HG02759 (cell line): ENCODE data around the gene BBLN.
"Not testable (repeated sequence)": the region's sequence is repeated elsewhere in the genome, so short reads cannot be mapped to it uniquely, and the experiment has no call there.

Experiments
- ATAC-seq: cut with Tn5 transposase; IDR thresholded peaks from one replicate; pipeline ENCODE4 v1.9.1; 2021; ENCODE audit warnings: mild to moderate bottlenecking, moderate library complexity; ENCODE audit not compliant: unreplicated experiment

BBLN gene

DNA sequence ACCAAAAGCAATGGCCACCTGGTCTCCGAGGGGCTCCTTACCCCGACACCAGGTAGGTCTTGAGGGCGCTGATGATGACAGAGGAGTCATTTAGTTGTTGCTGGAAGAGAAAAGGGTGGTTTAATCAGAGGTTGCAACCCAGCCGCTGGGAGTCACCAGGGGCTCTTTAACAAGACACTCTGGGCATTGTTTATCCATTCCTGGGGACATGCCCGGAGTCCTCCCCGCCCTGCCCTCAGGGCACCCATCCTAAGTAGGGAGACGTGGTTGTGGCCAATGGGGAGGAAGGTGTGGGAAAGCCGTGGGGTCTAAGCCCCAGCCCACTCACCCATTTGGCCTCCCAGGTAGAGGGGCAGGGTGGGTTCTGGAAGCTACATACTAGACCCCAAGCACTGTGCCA, 35.6 kb upstream of the BBLN start:
- ATAC-seq: no peak

DNA sequence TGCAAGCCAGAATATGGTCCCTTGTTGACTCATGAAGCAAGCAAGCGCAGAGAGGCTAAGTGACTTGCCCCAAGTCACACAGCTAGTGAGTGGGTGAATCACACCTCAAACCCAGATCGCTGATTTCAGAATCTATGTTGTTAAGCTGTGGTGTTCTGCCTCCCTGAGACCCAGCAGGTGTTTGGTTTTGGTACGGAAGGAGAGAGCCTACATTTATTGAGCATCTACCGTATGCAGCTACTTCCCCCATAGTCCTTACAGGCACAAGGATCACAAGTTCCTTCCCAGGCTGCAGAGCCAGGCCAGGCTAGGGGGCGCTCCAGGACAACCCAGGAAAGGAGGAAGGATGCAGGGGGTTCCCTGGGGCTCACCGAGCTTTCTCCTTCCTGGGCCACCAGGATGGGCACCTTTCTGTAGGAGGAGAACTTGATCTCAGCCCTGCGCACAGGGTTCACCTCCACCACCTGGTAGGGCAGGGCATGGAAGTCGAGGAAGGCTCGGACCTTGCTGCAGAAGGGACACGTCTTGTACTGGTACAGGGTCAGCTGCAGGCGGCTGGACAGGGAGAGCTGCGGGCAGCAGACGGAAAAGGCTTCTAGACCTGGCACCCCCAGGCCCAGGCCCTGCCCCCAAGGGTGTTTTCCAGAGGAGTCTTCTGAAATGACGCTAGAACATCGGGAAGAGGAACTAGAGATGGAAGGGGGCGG, 35.0 kb upstream of the BBLN start:
- ATAC-seq: no peak

DNA sequence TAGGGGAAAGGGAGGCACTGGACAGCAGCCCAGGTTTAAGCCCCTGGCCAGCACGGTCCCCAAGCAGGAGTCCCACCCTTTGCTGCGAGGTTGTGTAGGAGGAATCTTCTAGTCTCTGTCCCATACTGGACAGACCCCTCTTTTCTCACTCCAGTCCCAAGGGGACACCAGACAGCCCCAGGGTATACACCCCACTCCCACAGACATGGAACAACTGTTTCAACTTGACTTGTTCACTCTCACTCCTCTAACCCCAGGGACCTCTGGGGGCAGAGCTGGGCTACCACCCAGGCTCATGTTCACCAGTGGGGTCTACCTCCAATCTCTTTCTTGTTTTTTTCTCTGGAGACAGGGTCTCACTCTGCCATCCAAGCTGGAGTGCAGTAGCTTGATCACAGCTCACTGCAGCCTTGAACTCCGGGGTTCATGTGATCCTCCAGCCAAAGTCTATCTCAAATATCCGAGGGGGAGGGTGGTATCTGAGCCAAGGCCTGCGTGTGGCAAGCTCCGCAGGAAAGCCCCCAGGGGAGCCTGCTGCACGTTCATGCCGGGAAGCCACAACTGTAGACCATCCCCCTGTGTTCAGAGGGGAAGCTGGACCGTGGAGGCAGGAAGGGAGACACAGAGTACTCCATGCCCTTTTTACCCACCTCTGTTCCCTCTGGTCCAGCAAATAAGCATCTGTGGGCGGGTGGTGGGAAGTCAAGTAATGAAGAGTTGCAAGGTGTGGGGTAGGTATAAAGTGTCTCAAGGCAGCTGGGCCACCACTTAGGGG, 34.3 kb upstream of the BBLN start:
- no peak for ATAC-seq

DNA sequence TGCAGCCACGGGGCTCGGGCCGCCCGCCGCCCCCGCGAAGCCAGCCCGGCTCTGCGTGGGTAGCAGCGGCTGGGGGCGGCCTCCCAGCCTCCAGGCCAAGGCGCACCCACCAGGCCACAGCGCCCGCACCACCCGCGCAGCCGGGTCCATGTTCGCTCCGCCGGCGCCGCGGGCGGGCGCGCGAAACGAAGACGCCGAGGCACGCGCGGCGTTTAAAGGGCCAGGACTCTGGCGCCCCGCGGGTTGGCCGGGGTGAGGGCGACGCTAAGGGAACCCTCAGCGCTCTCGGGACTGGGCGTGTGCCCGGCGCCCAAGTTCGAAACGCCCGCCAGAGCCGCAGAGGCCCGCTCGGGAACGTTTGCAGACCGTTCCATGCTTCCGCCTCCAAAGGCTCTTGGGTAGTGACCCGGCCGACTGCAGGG, 32.5 kb upstream of the BBLN start, which contains the start of gene PTGES2:
Gene PTGES2, minus strand, starts transcription at position 162 of the 422 bp plus-strand sequence. Its CDS starts 12 bp downstream, at position 150.
- peak; percentile 69 for ATAC-seq

DNA sequence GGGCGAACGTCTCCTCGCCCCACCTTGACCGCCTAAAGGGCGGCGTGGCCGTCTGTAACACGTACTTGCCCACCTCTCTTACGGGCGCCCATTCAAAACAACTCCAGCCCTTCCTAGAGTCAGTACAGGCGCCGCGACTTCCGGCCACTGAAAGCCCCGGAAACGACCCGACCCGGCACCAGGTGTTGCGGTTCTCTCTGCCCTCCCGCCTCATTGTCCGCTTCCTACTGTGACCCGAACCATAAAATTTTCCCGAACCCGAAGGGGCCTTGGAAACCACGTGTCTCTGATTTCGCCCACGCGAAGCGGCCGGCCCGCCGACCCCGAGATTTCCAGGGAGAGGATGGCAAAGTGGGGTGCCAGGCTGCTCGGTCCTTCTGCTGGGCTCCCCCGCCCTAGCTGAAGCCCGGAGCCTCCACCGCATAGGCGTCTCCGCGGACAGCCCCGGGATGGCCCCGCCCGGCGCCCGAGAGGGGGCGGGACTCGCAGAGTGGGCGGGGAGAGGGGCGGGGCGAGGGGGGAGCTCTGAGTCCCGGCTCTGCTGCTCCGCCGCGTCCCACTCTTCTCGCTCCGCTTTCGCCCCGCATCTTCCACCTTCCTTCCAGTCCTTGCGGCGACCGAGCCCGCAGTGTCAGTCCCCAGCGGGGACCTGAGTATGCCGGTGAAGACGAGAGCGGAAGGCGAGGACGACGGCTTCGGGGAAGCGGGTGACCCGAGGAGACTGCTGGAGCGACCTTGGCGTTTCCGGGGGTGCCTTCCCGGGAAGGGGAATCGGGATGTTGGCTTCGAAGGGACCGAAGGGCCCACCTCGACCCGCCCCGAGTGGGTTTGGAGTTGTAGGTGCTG, 31.9 kb upstream of the BBLN start:
- peak; percentile 65 for ATAC-seq

DNA sequence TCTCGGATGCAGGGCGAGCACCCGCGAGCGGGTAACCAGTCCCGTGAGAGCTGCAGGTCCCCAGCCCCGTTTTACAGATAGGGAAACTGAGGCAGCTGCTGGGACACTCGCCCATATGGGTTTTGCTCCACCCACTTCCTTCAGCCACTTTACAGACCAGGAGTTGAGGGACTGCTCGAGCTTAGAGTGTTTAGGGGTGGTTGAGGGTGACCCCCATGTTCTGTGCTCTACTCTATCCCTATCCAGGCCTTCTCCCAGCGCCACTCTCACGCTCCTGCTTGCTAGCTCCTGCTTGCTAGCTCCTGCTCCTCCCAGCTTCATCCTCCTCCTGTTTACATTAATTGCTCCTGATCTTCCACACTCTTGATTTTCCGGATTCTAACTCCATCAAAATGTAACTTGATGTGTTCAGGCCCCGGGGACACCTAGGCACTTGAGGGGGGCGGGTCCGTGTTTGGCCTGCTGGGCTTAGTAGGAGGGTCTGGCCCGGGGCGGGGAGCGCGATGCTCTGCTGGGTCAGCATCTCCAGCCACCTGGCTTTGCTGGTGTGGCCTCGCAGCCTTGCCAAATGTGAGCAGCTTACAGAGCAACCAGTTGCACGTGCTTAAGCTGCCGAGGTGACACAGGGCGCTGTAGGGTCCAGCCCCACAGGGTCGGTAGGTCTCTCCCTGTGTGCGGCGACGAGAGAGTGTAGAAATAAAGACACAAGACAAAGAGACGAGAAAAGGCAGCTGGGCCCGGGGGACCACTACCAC, 31.1 kb upstream of the BBLN start:
- ATAC-seq: no peak

DNA sequence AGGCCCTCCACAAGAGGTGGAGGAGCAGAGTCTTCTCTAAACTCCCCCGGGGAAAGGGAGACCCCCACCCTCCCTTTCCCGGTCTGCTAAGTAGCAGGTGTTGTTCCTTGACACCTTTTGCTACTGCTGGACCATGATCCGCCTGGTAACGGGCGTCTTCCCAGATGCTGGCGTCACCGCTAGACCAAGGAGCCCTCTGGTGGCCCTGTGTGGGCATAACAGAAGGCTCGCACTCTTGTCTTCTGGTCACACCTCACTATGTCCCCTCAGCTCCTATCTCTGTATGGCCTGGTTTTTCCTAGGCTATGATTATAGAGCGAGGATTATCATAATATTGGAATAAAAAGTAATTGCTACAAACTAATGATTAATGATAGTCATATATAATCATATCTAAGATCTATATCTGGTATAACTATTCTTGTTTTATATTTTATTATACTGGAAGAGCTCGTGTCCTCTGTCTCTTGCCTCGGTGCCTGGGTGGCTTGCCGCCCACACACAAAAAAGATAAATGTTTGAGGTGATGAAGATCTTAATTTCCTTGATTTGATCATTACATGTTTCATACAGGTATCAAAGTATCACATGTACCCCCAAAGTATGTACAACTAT, 30.0 kb upstream of the BBLN start:
- ATAC-seq: not testable (repeated sequence)

DNA sequence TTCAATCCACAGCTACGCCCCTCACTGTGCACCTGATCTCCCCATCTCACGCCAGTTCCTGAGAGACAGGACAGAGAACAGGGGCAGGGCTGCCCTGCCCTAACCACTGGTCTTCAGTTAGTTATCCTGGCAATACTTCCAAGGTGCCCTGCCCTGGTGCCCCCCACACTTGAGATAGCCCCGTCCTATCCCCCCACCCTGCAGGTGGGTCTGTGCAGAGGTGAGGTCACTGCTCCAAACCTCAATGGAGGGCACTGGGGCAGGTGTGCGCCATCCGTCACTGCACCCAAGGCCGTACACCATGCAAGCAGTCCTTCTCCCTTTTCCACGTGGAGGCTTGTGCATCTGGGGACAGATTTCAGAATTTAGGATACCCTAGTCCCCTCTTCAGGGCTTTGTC, 29.4 kb upstream of the BBLN start:
- ATAC-seq: not testable (repeated sequence)

DNA sequence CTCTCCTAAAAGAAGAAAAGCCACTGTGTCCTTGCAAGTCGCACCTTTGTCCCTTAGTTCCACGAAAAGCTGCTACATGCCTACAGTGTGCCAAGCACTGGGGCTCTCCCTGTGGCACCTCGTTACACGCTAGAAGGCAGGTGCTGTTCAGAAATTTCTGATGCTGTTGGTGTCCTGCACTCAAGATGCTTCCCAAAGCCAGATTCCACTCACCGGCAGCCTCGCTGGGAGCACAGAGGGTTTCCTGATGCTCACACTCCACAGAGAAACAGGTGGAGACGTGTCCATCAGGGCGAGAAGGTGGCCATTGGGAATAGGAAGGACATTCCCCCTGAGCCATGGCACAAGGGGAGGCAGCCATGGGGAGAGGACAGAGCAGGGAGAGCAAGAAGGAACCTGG, 28.7 kb upstream of the BBLN start:
- not testable (repeated sequence) for ATAC-seq

DNA sequence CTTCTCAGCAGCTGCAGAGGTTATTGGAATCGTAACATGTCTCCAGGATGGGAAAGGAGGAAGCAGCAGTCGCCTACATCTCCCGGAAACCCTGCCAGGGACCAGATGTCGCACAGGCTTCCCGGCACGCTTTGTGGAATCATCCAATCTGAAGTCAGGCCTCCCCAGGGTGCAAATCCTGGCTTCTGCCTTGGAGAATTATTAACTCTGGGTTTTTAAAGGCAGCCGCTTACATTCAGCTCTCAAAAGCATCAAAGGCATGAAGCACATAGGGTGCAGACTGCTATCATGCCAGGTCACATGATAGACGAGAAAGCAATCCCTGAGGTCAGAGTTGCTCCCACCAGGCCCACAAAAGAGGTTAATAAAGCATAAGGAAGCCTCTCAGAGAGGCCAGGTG, 27.9 kb upstream of the BBLN start:
- ATAC-seq: not testable (repeated sequence)

DNA sequence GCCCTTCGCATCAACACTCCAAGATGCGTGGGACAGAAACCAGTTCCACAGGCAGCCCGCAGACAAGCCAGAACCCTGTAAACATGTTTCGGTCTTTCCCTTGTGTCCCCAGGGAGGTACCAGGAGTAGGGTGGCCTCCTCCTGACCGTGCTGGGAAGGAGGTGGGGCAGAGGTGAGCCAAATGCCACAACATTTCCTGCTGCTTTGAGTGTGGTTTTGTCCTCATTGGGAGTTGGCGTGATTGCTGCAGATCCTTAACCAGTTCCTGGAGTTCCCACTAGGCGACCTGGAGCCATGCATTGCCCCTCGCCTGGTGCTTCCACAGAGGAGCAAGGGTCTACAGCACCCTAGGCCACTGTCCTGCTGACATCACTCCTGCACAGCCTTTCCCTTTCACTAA, 24.5 kb upstream of the BBLN start:
- ATAC-seq: not testable (repeated sequence)

DNA sequence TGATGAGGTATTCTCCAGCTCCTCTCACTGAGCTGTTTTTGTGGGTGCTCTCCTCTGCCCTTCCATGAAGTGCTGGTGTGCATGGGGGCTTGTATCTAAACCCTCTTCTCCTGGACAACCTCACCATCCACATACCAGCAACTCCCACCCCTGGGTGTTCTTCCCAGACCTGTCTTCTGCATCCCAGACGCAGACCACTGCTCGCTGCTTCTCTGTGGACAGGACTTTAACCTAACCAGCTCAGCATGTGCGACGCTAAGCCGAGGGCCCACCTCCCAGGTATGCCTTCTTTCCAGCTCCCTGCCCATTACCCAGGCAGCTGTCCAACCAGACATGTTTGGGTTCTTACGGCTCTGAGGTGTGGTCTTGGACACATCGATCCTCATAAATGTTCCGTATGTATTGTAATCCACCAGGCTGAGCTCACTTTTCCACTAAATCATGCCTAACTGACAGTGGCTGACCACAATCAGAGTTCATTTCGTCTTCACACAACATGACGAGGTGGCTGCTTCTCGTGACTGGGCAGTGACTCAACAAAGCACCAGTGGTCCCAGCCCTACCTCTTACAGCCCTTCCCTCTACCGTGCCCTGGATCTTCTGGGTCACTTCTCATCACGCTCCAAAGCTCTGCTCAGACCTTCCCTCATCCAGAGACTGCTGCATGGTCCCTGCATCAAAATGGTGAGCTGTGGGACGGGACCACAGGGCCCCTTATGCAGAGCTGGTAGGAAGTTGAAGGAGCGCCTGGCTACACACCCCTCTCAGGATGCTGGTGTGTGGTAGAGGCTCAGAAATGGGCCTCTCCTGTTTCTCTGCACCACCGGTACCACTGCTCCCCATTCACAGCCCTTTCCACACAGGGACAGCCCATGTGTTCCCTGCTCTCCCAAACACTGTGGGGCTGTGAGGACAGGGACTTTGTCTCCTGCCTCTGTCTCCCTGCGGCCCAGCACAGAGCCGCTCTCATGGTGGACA, 23.0 kb upstream of the BBLN start:
- no peak for ATAC-seq

DNA sequence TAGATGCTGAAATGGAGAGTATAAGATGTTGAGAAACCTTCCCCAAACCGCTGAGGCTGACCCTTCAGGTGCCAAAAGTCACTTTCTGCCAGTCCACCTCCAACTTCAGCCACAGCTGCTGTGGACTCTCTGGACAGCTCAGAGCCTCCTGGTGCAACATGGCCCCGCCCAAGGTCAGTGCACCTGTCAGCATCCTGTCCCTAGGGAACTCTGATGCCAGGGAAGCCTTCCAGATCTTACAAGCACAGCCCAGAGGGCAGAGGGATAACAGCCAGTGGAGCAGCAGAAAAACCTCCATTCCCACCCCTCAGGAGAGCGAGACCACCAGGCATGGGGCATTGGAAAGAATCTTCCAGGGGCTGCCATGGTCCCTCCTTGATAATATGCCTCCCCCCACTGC, 22.1 kb upstream of the BBLN start:
- ATAC-seq: no peak

DNA sequence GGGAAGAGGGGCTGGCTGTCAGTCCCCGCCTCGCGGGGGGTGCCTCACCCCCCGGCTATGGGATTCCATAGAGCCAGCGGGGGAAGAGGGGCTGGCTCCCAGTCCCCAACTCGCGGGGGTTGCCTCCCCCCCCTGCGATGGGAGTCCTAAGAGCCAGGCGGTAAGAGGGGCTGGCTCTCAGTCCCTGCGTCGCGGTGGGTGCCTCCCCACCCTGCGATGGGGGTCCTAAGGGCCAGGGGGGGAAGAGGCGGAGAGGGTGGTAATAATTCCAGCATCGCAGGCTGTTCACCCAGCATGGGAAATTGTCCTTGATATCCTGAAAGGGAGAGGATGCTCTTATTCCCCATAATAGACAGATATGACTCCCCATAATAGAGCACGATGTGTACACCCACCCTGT, 20.4 kb upstream of the BBLN start:
- no peak for ATAC-seq

DNA sequence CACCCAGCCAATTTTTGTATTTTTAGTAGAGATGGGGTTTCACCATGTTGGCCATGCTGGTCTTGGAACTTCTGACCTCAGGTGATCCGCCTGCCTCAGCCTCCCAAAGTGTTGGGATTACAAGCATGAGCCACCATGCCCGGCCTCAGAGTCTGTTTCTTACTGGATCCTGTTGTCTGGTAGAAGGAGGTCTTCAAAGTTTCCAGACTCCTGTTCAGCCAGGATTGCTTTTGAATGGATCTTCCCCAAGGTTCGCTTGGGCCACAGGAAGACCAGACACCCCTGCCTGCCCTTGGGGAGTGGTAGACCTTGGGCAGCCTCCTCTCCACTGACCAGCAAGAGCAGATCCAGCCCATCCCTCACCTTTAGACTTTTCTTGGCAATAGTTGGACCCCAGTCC, 18.5 kb upstream of the BBLN start:
- ATAC-seq: no peak

DNA sequence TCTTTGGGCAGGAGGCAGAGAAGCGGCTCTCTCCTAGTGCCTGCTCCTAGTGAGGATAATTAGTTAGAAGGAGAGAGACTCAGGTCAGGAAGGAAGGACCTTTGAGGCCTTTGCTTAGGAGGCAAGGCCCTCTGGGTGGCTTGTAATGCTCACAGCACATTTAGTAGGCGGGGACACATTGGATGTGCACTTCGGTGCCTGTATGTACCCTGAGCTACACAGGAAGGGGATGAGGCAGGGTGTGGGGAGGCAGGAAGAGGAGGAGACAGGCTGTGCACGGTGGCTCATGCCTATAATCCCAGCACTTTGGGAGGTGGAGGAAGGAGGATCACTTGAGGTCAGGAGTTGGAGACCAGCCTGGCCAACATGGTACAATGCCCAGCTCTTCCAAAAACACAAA, 18.0 kb upstream of the BBLN start:
- ATAC-seq: no peak

DNA sequence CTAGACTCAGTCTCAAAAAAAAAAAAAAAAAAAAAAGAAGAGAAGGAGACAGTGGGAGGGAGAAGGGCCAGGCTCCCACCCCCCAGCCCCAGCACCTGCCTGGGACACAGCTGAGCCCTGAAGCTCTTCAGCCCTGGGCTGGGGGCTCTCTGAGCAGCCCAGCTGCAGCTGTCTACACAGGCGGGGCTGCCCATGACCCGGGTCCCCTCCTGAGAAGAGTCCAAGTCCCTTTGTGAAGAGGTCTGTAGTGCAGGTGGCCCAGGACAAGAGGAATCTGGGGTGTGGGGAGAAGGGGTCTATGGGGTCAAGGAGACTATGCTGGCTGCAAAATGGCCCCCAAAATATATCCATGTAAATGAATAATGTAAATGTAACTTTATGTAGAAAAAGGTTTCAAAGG, 17.5 kb upstream of the BBLN start:
- ATAC-seq: no peak

DNA sequence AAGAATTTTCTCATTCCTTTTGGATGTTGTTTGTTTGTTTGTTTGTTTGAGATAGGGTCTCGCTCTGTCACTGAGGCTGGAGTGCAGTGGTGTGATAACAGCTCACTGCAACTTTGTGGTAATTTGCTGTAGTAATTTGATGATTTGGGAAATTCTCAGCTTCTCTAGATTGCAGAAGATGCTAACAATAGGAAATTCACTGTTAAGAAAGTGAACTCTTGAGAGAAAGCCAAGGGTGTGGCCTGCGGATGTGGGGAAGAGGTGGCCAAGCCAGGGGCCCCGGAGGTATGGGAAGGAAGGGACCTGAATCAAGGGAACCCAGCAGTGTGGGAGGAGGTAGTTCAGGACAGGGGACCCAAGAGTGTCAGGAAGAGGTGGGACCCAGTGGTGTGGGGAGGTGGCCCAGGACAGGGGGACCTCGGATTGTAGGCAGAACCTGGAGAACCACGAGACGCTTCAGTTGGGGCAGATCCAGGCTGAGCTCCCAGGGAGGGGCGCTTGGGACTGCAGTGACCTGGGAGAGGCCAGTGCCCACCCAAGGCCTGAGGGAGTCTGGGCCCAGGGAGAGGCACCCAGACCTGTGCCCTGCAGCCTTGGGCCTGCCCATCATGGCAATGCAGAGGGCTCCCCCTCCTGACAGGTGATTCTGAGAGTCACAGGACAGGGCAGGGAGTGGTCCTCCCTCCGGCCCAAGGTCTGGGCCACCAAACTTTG, 16.4 kb upstream of the BBLN start:
- ATAC-seq: no peak
